Osteocyte (in vitro differentiated cells): Measurements from ENCODE around the gene ZWINT. TPM values are rescaled to one million over a fixed set of nuclear protein-coding genes. Genes with fewer than 3 reads are reported as not detected.

Experiments used
- DNase-seq: peaks from one replicate; pipeline ENCODE4 v3.0.0; 2021; ENCODE audit warnings: mixed read lengths; ENCODE audit not compliant: unreplicated experiment; ENCODE audit errors: extremely low spot score
- H3K27ac Mint-ChIP-seq: one replicate; pipeline ENCODE4 v1.8.0; 2021; ENCODE audit warnings: mild to moderate bottlenecking, mixed read lengths; ENCODE audit not compliant: unreplicated experiment
- H3K27me3 Mint-ChIP-seq: one replicate; pipeline ENCODE4 v1.8.0; 2021; ENCODE audit warnings: mixed read lengths; ENCODE audit not compliant: unreplicated experiment
- H3K36me3 Mint-ChIP-seq: one replicate; pipeline ENCODE4 v1.8.0; 2021; ENCODE audit warnings: mixed read lengths; ENCODE audit not compliant: unreplicated experiment
- H3K4me1 Mint-ChIP-seq: one replicate; pipeline ENCODE4 v1.8.0; 2021; ENCODE audit warnings: mixed read lengths; ENCODE audit not compliant: unreplicated experiment
- H3K4me3 Mint-ChIP-seq: one replicate; pipeline ENCODE4 v1.8.0; 2021; ENCODE audit warnings: mild to moderate bottlenecking, moderate library complexity, mixed read lengths; ENCODE audit not compliant: unreplicated experiment
- H3K9me3 Mint-ChIP-seq: one replicate; pipeline ENCODE4 v1.8.0; 2021; ENCODE audit warnings: mixed read lengths; ENCODE audit not compliant: unreplicated experiment
- CTCF ChIP-seq: fragments of 200-600 bp; sonication (generic); IDR thresholded peaks from 2 replicates; pipeline ENCODE4 v1.5.0; 2021; ENCODE audit warnings: antibody characterized with exemption, mild to moderate bottlenecking, moderate library complexity
- total RNA-seq: library from RNA; stranded (reverse); gene quantifications from 2 replicates; pipeline ENCODE4 v1.2.1, GENCODE V29; 2021

The ZWINT gene
- total RNA-seq, 1 donor from 2014 or later: 11.5 TPM

- no peak overlapping the region for H3K4me3 Mint-ChIP-seq
- H3K36me3 Mint-ChIP-seq: no peaks in the 10 kb centered on the region
- H3K27ac Mint-ChIP-seq: no peak overlapping the region
- no peak for TF ChIP-seq CTCF
- H3K9me3 Mint-ChIP-seq: no peaks in the 10 kb centered on the region
- no peaks in the 10 kb centered on the region for H3K4me1 Mint-ChIP-seq
- no peaks in the 10 kb centered on the region for H3K27me3 Mint-ChIP-seq
- no peak for DNase-seq
These were observed 14.1 kb downstream of the ZWINT start for GRCh38 chr10:56346845-56347415.

- DNase-seq: no peak
- no peaks in the 10 kb centered on the region for H3K27me3 Mint-ChIP-seq
- TF ChIP-seq CTCF: no peak
- H3K4me3 Mint-ChIP-seq: no peak overlapping the region
- H3K9me3 Mint-ChIP-seq: peaks cover 18% of the 10 kb centered on the region
- no peaks in the 10 kb centered on the region for H3K4me1 Mint-ChIP-seq
- no peaks in the 10 kb centered on the region for H3K36me3 Mint-ChIP-seq
- no peak overlapping the region for H3K27ac Mint-ChIP-seq
These were observed 19.4 kb downstream of the ZWINT start for GRCh38 chr10:56341612-56342011.

GRCh38 chr10:56329961-56330360 lies 31.1 kb downstream of the ZWINT start:
- H3K9me3 Mint-ChIP-seq: peaks cover 3% of the 10 kb centered on the region

GRCh38 chr10:56327118-56327517 lies 33.9 kb downstream of the ZWINT start:
- no peak overlapping the region for H3K27ac Mint-ChIP-seq
- DNase-seq: no peak
- no peaks in the 10 kb centered on the region for H3K9me3 Mint-ChIP-seq
- TF ChIP-seq CTCF: no peak
- no peaks in the 10 kb centered on the region for H3K36me3 Mint-ChIP-seq
- peaks cover 5% of the 10 kb centered on the region for H3K27me3 Mint-ChIP-seq
- H3K4me1 Mint-ChIP-seq: no peaks in the 10 kb centered on the region
- no peak overlapping the region for H3K4me3 Mint-ChIP-seq

More at GRCh38 chr10:56329961-56330360, 31.1 kb downstream of the ZWINT start:
- no peak for DNase-seq
- Mint-ChIP-seq H3K36me3 (no peaks in the 10 kb centered on the region), H3K4me1 (no peaks in the 10 kb centered on the region), H3K27ac (no peak overlapping the region), H3K4me3 (no peak overlapping the region), H3K27me3 (peaks cover 5% of the 10 kb centered on the region)
- no peak for TF ChIP-seq CTCF

GRCh38 chr10:56319386-56319785 lies 41.7 kb downstream of the ZWINT start:
- H3K27me3 Mint-ChIP-seq: no peaks in the 10 kb centered on the region
- no peak for DNase-seq

More at GRCh38 chr10:56319386-56319785, 41.7 kb downstream of the ZWINT start:
- Mint-ChIP-seq H3K27ac (no peak overlapping the region), H3K9me3 (no peaks in the 10 kb centered on the region), H3K36me3 (no peaks in the 10 kb centered on the region), H3K4me1 (no peaks in the 10 kb centered on the region), H3K4me3 (no peak overlapping the region)
- no peak for TF ChIP-seq CTCF
